A549 treated with CpdA at 1 μM for 4 hours (cell line): ENCODE measurements around the gene CTSF. TPM values are rescaled to one million over a fixed set of nuclear protein-coding genes. Genes with fewer than 3 reads are reported as not detected.

Experiments used
- total RNA-seq: library from RNA; stranded (reverse); fragments of 200-300 nt; extraction: Qiagen RNA extraction; gene quantifications from 5 replicates; pipeline ENCODE4 v1.2.3, GENCODE V29; 2022; ENCODE audit warnings: low read depth

The CTSF gene
- 28.6 to 39.6 TPM (median 34.1 TPM) in 5 replicates for total RNA-seq

GRCh38 chr11:66568124-66568916, at the start of gene CTSF:
Gene CTSF (minus strand): TSS chr11:66568606. CDS start chr11:66568486, 120 bp downstream.

DNA sequence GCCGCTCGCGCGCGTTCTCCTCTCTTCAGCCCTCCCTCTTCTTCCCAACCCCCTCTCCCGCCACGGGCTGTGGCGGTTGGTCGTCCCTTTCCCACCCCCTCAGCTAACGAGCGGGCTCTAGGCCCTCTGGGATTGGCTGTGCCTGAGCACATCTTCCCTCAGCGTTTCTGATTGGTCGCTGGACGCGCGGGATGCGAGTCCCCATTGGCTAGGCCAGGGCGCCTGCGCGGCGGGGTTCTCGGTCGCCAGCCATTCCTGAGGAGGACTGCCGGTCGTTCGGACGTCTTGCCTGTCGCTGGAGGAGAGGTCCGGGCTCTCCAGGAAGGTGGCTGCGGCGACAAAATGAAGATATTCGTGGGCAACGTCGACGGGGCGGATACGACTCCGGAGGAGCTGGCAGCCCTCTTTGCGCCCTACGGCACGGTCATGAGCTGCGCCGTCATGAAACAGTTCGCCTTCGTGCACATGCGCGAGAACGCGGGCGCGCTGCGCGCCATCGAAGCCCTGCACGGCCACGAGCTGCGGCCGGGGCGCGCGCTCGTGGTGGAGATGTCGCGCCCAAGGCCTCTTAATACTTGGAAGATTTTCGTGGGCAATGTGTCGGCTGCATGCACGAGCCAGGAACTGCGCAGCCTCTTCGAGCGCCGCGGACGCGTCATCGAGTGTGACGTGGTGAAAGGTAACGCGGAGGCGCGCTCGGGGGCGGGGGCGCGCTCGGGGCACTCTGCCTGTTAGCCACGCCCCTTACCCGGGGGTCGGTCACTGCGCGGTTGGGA, 48.2 kb upstream of the CTSF start, which contains the start of gene RBM14:
Gene RBM14 (plus strand): TSS at position 252 of the 776 bp plus-strand sequence. CDS start 91 bp downstream, at position 343.

GRCh38 chr11:66592457-66593302, 24.3 kb upstream of the CTSF start, which contains the start of the genes CCDC87 and CCS:
Gene CCDC87 (minus strand): TSS chr11:66593063. CDS start chr11:66593015, 48 bp downstream.
Gene CCS (plus strand): TSS chr11:66593185. CDS start chr11:66593262, 77 bp downstream.

DNA sequence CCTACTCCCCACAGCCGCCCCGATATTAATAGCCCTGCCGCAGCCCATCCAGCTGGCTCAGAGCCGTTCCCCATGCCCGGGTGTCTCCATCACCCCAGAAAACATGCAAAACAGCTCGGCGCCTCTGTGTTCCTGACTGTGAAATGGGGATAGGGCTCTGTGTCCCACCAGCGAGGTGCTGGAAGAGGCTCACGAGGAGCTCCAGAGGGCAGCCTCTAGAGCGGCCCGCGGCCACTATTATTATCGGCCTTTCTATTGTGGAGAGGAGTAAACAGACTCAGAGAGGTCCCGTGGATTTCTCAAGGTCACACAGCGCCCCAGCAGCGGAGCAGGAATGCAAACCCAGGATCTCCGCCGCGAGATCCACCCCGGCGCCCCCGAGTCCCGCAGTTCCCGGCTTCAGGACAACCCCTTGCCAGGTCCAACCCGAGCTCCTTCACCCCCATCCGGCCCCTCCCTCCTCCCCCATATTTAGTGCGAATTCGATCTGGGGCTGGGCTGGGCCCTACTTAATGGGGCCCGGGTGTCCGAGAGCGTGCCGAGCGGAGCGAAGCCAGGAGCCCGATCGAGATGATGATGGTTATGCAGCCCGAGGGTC, 21.9 kb downstream of the CTSF start, which contains the start of gene ACTN3:
Gene ACTN3 (plus strand): TSS at position 536 of the 598 bp plus-strand sequence. CDS start 35 bp downstream, at position 571.

DNA sequence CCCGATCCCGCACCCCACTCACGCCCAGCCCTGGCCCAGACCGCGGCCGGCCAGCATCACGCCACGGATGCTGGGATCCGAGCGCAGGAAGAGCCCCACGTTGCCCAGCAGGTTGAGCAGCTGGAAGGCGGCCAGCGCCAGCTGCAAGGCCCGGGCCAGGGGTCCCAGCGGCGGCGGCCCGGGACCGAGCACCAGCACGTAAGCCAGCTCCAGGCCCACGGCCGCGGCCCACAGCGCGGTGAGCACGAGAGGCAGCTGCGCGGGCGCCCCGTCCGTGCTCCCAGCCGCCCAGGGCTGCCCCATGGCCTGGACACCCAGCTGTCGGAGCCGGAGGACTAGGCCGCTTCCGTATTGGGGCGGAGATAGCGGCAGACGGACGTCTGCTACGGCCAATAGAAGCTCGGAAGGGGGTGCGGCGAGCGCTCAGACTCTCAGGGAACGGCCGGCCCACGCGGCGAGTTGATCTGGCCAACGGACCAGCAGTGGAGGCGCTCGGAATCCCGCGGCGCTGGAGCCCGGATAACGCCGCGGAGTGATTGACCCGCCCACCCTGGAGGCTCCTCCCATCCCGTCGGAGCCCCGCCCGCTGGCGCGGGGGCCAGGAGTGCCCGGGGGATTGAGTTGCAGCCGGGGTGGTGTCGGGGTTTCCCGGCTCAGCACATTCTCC, 22.6 kb downstream of the CTSF start, which contains the start of gene ZDHHC24:
Gene ZDHHC24 (minus strand): TSS at position 348 of the 667 bp plus-strand sequence. CDS start 45 bp downstream, at position 303.

Other genes starting within 250 kb of the CTSF start
- gene RIN1, start 232.2 kb downstream of the CTSF start, total RNA-seq: 28.6 to 42.5 TPM (median 39.3 TPM) in 5 replicates
- gene BRMS1, start 223.5 kb downstream of the CTSF start, total RNA-seq: 82.1 to 102 TPM (median 91.1 TPM) in 5 replicates
- 14.6 to 20.9 TPM (median 18.5 TPM) in 5 replicates for gene B4GAT1, start 221.0 kb downstream of the CTSF start, total RNA-seq
- 3.2 to 5.0 TPM (median 4.5 TPM) in 5 replicates for gene SLC29A2, start 196.8 kb downstream of the CTSF start, total RNA-seq
- not detected in 5 replicates for gene NPAS4, start 147.6 kb downstream of the CTSF start, total RNA-seq
- 82.6 to 118 TPM (median 108 TPM) in 5 replicates for gene MRPL11, start 129.8 kb downstream of the CTSF start, total RNA-seq
- 4.2 to 6.4 TPM (median 4.6 TPM) in 5 replicates for gene PELI3, start 101.7 kb downstream of the CTSF start, total RNA-seq
- 47.5 to 58.9 TPM (median 55.8 TPM) in 5 replicates for gene DPP3, start 88.2 kb downstream of the CTSF start, total RNA-seq
- gene BBS1, start 58.0 kb downstream of the CTSF start, total RNA-seq: 7.7 to 11.2 TPM (median 9.1 TPM) in 5 replicates
- 7.1 to 14.3 TPM (median 12.0 TPM) in 5 replicates for gene ZDHHC24, start 22.6 kb downstream of the CTSF start, total RNA-seq
- gene ACTN3, start 21.7 kb downstream of the CTSF start, total RNA-seq: 0.01 TPM in 1 of 5 replicates, not detected in the others
- gene CCDC87, start 24.5 kb upstream of the CTSF start, total RNA-seq: 0.51 to 0.89 TPM (median 0.69 TPM) in 5 replicates
- 24.2 to 30.2 TPM (median 26.9 TPM) in 5 replicates for gene CCS, start 24.6 kb upstream of the CTSF start, total RNA-seq
- gene RBM14, start 48.0 kb upstream of the CTSF start, total RNA-seq: 62.2 to 81.0 TPM (median 71.8 TPM) in 5 replicates
- gene RBM4, start 70.1 kb upstream of the CTSF start, total RNA-seq: 132 to 153 TPM (median 141 TPM) in 5 replicates
- gene RBM4B, start 109.3 kb upstream of the CTSF start, total RNA-seq: 21.5 to 23.4 TPM (median 23.1 TPM) in 5 replicates
- gene SPTBN2, start 160.6 kb upstream of the CTSF start, total RNA-seq: 7.6 to 14.1 TPM (median 9.9 TPM) in 5 replicates